ENCODE measurements around the gene RRP36.

The RRP36 gene

GRCh38 chr6:43021270-43022047 lies at the start of gene RRP36:
TSS of gene RRP36 (plus strand) at chr6:43021623. CDS start at chr6:43021655, 32 bp downstream.
- in situ Hi-C loops (cut with HindIII; ENCODE audit: low sequenced_read_pairs), result no loop called here
- DNase-seq (ENCODE audit: low read depth), result no peak
- TF ChIP-seq, protein P1, sequence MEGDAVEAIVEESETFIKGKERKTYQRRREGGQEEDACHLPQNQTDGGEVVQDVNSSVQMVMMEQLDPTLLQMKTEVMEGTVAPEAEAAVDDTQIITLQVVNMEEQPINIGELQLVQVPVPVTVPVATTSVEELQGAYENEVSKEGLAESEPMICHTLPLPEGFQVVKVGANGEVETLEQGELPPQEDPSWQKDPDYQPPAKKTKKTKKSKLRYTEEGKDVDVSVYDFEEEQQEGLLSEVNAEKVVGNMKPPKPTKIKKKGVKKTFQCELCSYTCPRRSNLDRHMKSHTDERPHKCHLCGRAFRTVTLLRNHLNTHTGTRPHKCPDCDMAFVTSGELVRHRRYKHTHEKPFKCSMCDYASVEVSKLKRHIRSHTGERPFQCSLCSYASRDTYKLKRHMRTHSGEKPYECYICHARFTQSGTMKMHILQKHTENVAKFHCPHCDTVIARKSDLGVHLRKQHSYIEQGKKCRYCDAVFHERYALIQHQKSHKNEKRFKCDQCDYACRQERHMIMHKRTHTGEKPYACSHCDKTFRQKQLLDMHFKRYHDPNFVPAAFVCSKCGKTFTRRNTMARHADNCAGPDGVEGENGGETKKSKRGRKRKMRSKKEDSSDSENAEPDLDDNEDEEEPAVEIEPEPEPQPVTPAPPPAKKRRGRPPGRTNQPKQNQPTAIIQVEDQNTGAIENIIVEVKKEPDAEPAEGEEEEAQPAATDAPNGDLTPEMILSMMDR (IDR thresholded peaks at IDR 0.05; ENCODE audit: low read depth, low read length, missing control alignments), result no peak
- peak within 1 kb of the TSS; percentile 81 for H3K4me3 ChIP-seq (ENCODE audit: low read depth, low read length)

DNA sequence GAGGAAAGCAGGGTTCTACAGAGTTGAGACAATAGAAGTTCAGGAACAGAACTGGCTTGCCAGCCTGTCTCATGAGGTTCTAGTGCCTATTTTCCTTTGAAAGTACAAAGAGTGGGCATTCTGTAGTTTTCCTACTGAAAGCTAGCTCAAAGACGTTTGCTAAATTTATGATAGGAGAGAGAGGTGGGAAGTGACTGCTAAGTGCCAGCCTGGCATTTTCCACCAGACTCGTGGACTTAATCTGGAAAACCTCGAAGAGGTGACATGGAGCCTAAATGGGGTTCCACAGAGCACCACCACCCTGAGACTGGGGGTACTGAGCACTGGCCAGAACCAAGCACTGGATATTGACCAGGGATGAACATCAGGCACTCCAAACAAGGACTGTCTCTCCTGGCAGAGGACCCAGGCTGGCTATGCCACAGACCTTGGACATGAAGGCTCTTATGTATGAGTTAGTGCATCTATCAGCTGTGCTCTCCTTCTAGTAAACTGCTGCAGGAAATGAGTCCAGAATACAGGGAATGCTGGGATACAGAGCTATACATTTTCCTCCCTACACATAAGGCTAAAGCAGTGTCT lies 49.6 kb upstream of the RRP36 start:
- in situ Hi-C loops (cut with HindIII; ENCODE audit: low sequenced_read_pairs), result no loop called here
- H3K4me3 ChIP-seq (ENCODE audit: low read depth, low read length), result no peak overlapping the region
- no peak for DNase-seq (ENCODE audit: low read depth)
- TF ChIP-seq, protein P1 (IDR thresholded peaks at IDR 0.05; ENCODE audit: low read depth, low read length, missing control alignments), result no peak

DNA sequence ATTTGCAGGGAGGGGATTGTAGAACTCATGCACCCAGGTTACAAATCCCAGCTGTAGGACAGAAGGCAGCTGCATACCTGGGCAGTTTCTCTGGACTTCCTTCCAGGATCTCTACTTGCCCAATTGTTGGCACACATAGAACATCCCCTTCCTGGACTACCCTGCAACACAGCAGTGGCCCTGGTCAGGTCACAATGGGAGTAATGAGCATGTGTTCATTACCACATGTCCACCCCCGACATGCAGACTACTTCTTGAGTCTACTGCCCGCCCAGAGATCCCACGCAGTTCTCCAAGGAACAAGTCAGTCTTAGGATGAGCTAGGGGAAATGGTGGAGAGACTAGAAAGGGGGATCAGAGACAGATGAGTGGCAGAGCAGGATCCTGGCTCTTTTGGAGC lies 47.5 kb upstream of the RRP36 start:
- no peak for DNase-seq (ENCODE audit: low read depth)
- in situ Hi-C loops (cut with HindIII; ENCODE audit: low sequenced_read_pairs), result no loop called here
- H3K4me3 ChIP-seq (ENCODE audit: low read depth, low read length), result no peak overlapping the region
- TF ChIP-seq, protein P1 (IDR thresholded peaks at IDR 0.05; ENCODE audit: low read depth, low read length, missing control alignments), result no peak

DNA sequence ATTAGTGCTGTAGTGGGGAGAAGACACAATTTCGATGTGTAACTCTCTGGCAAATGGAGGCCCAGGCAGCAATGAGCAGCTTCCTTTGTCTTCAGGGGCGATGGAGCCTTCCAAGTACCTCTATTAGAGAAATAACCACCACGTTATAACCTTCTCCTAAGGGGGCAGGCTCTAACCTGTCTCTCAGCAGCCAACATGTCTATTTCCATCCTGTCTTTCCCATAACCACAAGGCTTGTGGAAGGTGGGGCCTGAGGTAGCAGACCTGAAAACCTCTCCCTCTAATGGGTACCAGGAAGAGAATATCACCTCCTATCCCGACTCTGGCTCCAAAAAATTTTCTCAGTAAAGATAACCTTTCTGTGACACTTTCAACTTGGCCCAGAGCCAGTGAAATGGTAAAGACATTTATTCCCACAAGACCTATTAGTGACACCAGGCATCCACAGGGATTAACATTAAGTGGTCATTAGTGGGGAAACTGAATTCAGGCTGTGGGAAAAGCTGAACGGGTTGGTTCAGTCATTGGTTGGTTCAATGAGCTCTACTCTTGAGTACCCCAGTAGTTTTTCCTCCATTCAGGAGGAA lies 46.4 kb upstream of the RRP36 start:
- TF ChIP-seq, protein P1 (IDR thresholded peaks at IDR 0.05; ENCODE audit: low read depth, low read length, missing control alignments), result no peak
- DNase-seq (ENCODE audit: low read depth), result no peak
- no peak overlapping the region for H3K4me3 ChIP-seq (ENCODE audit: low read depth, low read length)
- in situ Hi-C loops (cut with HindIII; ENCODE audit: low sequenced_read_pairs), result no loop called here

GRCh38 chr6:42978487-42978838 lies 43.0 kb upstream of the RRP36 start:
- in situ Hi-C loops (cut with HindIII; ENCODE audit: low sequenced_read_pairs), result no loop called here
- DNase-seq (ENCODE audit: low read depth), result no peak
- TF ChIP-seq, protein P1 (IDR thresholded peaks at IDR 0.05; ENCODE audit: low read depth, low read length, missing control alignments), result no peak
- H3K4me3 ChIP-seq (ENCODE audit: low read depth, low read length), result peak overlapping the region; percentile 73

- peak within 1 kb of the TSS; percentile 73 for H3K4me3 ChIP-seq (ENCODE audit: low read depth, low read length)
- DNase-seq (ENCODE audit: low read depth), result peak; percentile 35
- in situ Hi-C loops (cut with HindIII; ENCODE audit: low sequenced_read_pairs), result no loop called here
- TF ChIP-seq, protein P1 (IDR thresholded peaks at IDR 0.05; ENCODE audit: low read depth, low read length, missing control alignments), result no peak
These were observed 42.4 kb upstream of the RRP36 start, which contains the start of gene PEX6 for GRCh38 chr6:42978839-42979522. TSS of gene PEX6 (minus strand) at chr6:42979181. CDS start at chr6:42979150, 31 bp downstream.
